Natural killer cell (primary cell): ENCODE data around the gene ZNF19. TPM values are rescaled to one million over a fixed set of nuclear protein-coding genes. Genes with fewer than 3 reads are reported as not detected.
"Not testable (repeated sequence)": the region's sequence is repeated elsewhere in the genome, so short reads cannot be mapped to it uniquely, and the experiment has no call there.

Experiments used
- ATAC-seq, 3 donors: fragments of 150-1000 bp in 2 of 3; fragments of 200-7000 bp in 1 of 3; cut with Tn5 transposase; 1 replicate in 1 of 3; 2 replicates in 2 of 3; pipeline ENCODE4 v1.10.0; 2021; ENCODE audit warnings: mild to moderate bottlenecking in 2 of 3, moderate library complexity in 2 of 3
- DNase-seq, 2 donors: peaks; one replicate each; pipeline versions ENCODE4 v3.0.0 to v3.0.0-alpha.2; 2013 to 2021; ENCODE audit warnings: mixed read lengths in 1 of 2
- H3K27ac ChIP-seq: one replicate; pipeline ENCODE4 v1.5.1; 2013; ENCODE audit warnings: mild to moderate bottlenecking, low read length
- H3K27me3 ChIP-seq: one replicate; pipeline ENCODE4 v1.6.1; 2013; ENCODE audit warnings: low read length; ENCODE audit not compliant: control insufficient read depth, insufficient read depth
- H3K36me3 ChIP-seq: one replicate; pipeline ENCODE4 v1.6.1; 2013; ENCODE audit warnings: low read length; ENCODE audit not compliant: control insufficient read depth, insufficient read depth
- H3K4me1 ChIP-seq: one replicate; pipeline ENCODE4 v1.6.1; 2013; ENCODE audit warnings: low read length; ENCODE audit not compliant: control insufficient read depth, insufficient read depth
- H3K4me3 ChIP-seq: one replicate; pipeline ENCODE4 v1.5.1; 2013; ENCODE audit warnings: low read length
- H3K9me3 ChIP-seq: one replicate; pipeline ENCODE4 v1.6.1; 2013; ENCODE audit warnings: low read length; ENCODE audit not compliant: control insufficient read depth, insufficient read depth
- H3K27ac Mint-ChIP-seq, 2 donors: one replicate each; pipeline ENCODE4 v1.8.0; 2022; ENCODE audit warnings: mild to moderate bottlenecking in 2 of 2, mixed read lengths in 2 of 2, moderate library complexity in 1 of 2
- H3K27me3 Mint-ChIP-seq, 2 donors: one replicate each; pipeline ENCODE4 v1.8.0; 2022; ENCODE audit warnings: low read depth in 2 of 2, mixed read lengths in 2 of 2
- H3K36me3 Mint-ChIP-seq: one replicate; pipeline ENCODE4 v1.8.0; 2022; ENCODE audit warnings: mixed read lengths
- H3K4me1 Mint-ChIP-seq, 2 donors: one replicate each; pipeline ENCODE4 v1.8.0; 2022; ENCODE audit warnings: mixed read lengths in 2 of 2
- H3K4me3 Mint-ChIP-seq: one replicate; pipeline ENCODE4 v1.8.0; 2022; ENCODE audit warnings: mild to moderate bottlenecking, moderate library complexity, mixed read lengths
- H3K9me3 Mint-ChIP-seq, 2 donors: one replicate each; pipeline ENCODE4 v1.8.0; 2022; ENCODE audit warnings: mixed read lengths in 2 of 2
- CTCF ChIP-seq: fragments of 200-600 bp; IDR thresholded peaks from one replicate; pipeline ENCODE4 v1.8.0; 2022; ENCODE audit warnings: antibody characterized with exemption
- WGBS: methylation state at CpG from one replicate; pipeline ENCODE4 v1.1.7; 2013; ENCODE audit warnings: missing lambda C conversion rate; ENCODE audit not compliant: insufficient coverage; 5-methylcytosine and 5-hydroxymethylcytosine counted together
- intact Hi-C: fragments of 100-400 bp; cut with micrococcal nuclease; formaldehyde crosslinking; loops from one replicate; pipeline ENCODE4 v1.14.2; 2022
- total RNA-seq, 4 donors: library from RNA; stranded (reverse); fragments of 120-200 nt in 1 of 4; gene quantifications; one replicate each; pipeline versions ENCODE4 v1.2.3 to v1.2.4, GENCODE V29; 2013 to 2022

The ZNF19 gene
- total RNA-seq, 3 donors from 2014 or later (not counting 1 experiment from before 2014, with no cell fraction given) = 3.4 to 6.1 (median 3.6) TPM

GRCh38 chr16:71514476-71514875 lies 25.4 kb upstream of the ZNF19 start:
- Histone ChIP-seq H3K9me3 (no peaks in the 10 kb centered on the region), H3K4me3 (no peak overlapping the region), H3K4me1 (no peaks in the 10 kb centered on the region), H3K27ac (no peak overlapping the region), H3K36me3 (no peaks in the 10 kb centered on the region), H3K27me3 (no peaks in the 10 kb centered on the region)
- no peak for DNase-seq
- TF ChIP-seq CTCF = no peak
- H3K27me3 Mint-ChIP-seq = peaks cover 0 to 10% of the 10 kb centered on the region in 2 donors
- H3K27ac Mint-ChIP-seq = no peak overlapping the region
- H3K36me3 Mint-ChIP-seq = no peaks in the 10 kb centered on the region
- no peaks in the 10 kb centered on the region for H3K4me1 Mint-ChIP-seq
- intact Hi-C loops = no loop called here
- 89% methylated on average over 6 of the region's 7 CpGs for WGBS
- H3K4me3 Mint-ChIP-seq = no peak overlapping the region
- ATAC-seq = no peak
- no peaks in the 10 kb centered on the region for H3K9me3 Mint-ChIP-seq

DNA sequence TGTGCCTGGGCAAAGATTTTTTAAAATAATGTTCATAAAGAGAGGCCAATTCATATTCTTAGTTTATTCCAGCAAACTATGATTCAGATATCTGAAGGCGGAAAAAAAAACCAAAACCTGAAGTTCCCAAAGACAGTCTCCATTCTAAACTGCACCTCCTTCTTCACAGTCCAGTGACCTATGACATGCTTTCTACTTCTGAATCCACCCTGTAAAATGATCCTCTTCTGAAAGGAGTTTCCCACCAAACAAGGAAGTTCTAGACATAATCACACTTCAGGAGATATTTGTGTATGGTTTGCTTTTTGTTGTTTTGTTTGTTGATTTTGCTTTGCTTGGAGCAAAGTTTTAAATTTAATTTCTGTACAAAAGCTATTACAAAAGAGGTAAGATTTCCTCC lies 24.2 kb upstream of the ZNF19 start:
- intact Hi-C loops = no loop called here
- ATAC-seq = no peak

DNA sequence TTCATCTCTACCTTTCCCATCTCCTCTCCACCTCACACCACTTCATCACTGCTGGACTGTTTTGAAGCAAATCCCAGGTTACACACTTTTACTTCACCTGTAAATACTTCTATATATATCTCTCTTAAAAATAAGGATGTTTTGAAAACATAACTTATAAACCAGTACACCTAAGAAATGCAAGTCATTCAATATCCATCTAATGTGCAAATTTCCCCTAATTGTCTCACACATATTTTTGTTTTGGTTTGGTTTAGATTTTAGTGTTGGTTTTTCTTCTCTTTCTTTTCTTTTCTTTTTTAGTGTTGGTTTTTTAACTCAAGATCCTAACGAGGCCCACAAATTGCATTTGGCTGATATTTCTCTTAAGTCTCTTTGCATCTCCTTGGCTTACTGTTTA lies 17.9 kb upstream of the ZNF19 start:
- H3K27ac ChIP-seq = no peak overlapping the region
- no peaks in the 10 kb centered on the region for H3K9me3 ChIP-seq
- WGBS = 50% methylated on average over 1 of the region's 1 CpG
- Mint-ChIP-seq H3K4me3 (no peak overlapping the region), H3K36me3 (no peaks in the 10 kb centered on the region), H3K4me1 (no peaks in the 10 kb centered on the region), H3K27me3 (peaks cover 0 to 14% of the 10 kb centered on the region in 2 donors), H3K27ac (no peak overlapping the region), H3K9me3 (no peaks in the 10 kb centered on the region)
- DNase-seq (no peak), ATAC-seq (no peak)
- TF ChIP-seq CTCF = no peak
- H3K36me3 ChIP-seq = no peaks in the 10 kb centered on the region
- no peaks in the 10 kb centered on the region for H3K4me1 ChIP-seq
- H3K4me3 ChIP-seq = no peak overlapping the region
- intact Hi-C loops = no loop called here
- no peaks in the 10 kb centered on the region for H3K27me3 ChIP-seq

More for the DNA sequence above, 24.2 kb upstream of the ZNF19 start:
- no peak for DNase-seq
- Histone ChIP-seq H3K27me3 (no peaks in the 10 kb centered on the region), H3K9me3 (no peaks in the 10 kb centered on the region), H3K27ac (no peak overlapping the region), H3K4me1 (no peaks in the 10 kb centered on the region), H3K4me3 (no peak overlapping the region), H3K36me3 (no peaks in the 10 kb centered on the region)
- no peaks in the 10 kb centered on the region for H3K9me3 Mint-ChIP-seq
- WGBS = 86% methylated on average over 1 of the region's 1 CpG
- no peak overlapping the region for H3K27ac Mint-ChIP-seq
- TF ChIP-seq CTCF = no peak
- H3K36me3 Mint-ChIP-seq = no peaks in the 10 kb centered on the region
- no peaks in the 10 kb centered on the region for H3K4me1 Mint-ChIP-seq
- H3K4me3 Mint-ChIP-seq = no peak overlapping the region
- peaks cover 0 to 11% of the 10 kb centered on the region in 2 donors for H3K27me3 Mint-ChIP-seq

DNA sequence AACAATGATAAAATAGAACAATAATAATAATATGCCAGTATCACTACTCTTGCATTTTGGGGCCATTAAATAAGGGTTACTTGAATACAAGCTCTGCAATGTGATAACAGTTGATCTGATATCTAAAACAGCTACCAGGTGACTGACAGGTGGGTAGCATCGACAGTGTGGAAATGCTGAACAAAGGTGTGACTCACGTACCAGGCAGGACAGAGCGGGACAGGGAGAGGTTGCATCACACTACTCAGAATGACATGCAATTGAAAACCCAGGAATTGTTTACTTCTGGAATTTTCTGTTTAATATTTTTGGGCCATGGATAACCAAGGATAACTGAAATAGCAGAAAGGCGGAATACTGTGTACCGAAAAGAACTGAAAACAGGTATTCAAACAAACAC lies 15.8 kb upstream of the ZNF19 start:
- no peaks in the 10 kb centered on the region for H3K36me3 ChIP-seq
- Mint-ChIP-seq H3K4me1 (no peaks in the 10 kb centered on the region), H3K36me3 (no peaks in the 10 kb centered on the region), H3K27me3 (peaks cover 0 to 13% of the 10 kb centered on the region in 2 donors), H3K4me3 (no peak overlapping the region), H3K27ac (no peak overlapping the region), H3K9me3 (no peaks in the 10 kb centered on the region)
- ATAC-seq = no peak
- intact Hi-C loops = no loop called here
- H3K27ac ChIP-seq = no peak overlapping the region
- H3K4me1 ChIP-seq = no peaks in the 10 kb centered on the region
- no peak for DNase-seq
- WGBS = 98% methylated on average over 5 of the region's 5 CpGs
- no peak overlapping the region for H3K4me3 ChIP-seq
- no peaks in the 10 kb centered on the region for H3K27me3 ChIP-seq
- H3K9me3 ChIP-seq = no peaks in the 10 kb centered on the region
- no peak for TF ChIP-seq CTCF

- H3K27ac Mint-ChIP-seq, H3K9me3 ChIP-seq, H3K27me3 ChIP-seq, H3K4me1 ChIP-seq, H3K36me3 Mint-ChIP-seq, H3K27ac ChIP-seq, H3K4me3 Mint-ChIP-seq, H3K4me1 Mint-ChIP-seq, H3K4me3 ChIP-seq, H3K9me3 Mint-ChIP-seq, DNase-seq, intact Hi-C loops, H3K36me3 ChIP-seq, ATAC-seq: not testable (repeated sequence)
- peaks cover 0 to 11% of the 10 kb centered on the region in 2 donors for H3K27me3 Mint-ChIP-seq
- WGBS = 76% methylated on average over 7 of the region's 7 CpGs
These were observed 14.9 kb upstream of the ZNF19 start for GRCh38 chr16:71504051-71504450.
